Fibroblast of lung (primary cell): ENCODE measurements around the gene DNAJB11. TPM values are rescaled to one million over a fixed set of nuclear protein-coding genes. Genes with fewer than 3 reads are reported as not detected.

ENCODE experiments used
- DNase-seq, 2 donors: peaks; one replicate each; pipeline versions ENCODE4 v3.0.0 to v3.0.0-alpha.2; 2010; ENCODE audit warnings: low read depth in 2 of 2
- H2AFZ ChIP-seq: 2 replicates; pipeline ENCODE4 v1.5.1; 2012; ENCODE audit warnings: low read length, control low read depth, inconsistent platforms
- H3K27ac ChIP-seq: 2 replicates; pipeline ENCODE4 v1.5.1; 2011; ENCODE audit warnings: low read length, control low read depth; ENCODE audit not compliant: insufficient read depth
- H3K27me3 ChIP-seq: 2 replicates; pipeline ENCODE4 v1.5.1; 2011; ENCODE audit warnings: mild to moderate bottlenecking, low read length; ENCODE audit not compliant: control insufficient read depth, insufficient read depth
- H3K36me3 ChIP-seq: 2 replicates; pipeline ENCODE4 v1.5.1; 2011; ENCODE audit warnings: low read length; ENCODE audit not compliant: control insufficient read depth, insufficient read depth
- H3K4me1 ChIP-seq: 2 replicates; pipeline ENCODE4 v1.5.1; 2011; ENCODE audit warnings: low read length; ENCODE audit not compliant: control insufficient read depth, insufficient read depth; ENCODE audit errors: extremely low read depth
- H3K4me2 ChIP-seq: 2 replicates; pipeline ENCODE4 v1.5.1; 2011; ENCODE audit warnings: low read length, control low read depth; ENCODE audit not compliant: insufficient read depth; ENCODE audit errors: extremely low read depth
- H3K4me3 ChIP-seq, 4 experiments: fragments of 200-600 bp in 1 of 4; sonication (generic) in 1 of 4; replicated peaks in 1 of 4; 2 replicates each; pipeline ENCODE4 v1.5.1; 2011 to 2016; ENCODE audit warnings: low read length in 4 of 4, low read depth in 3 of 4, mild to moderate bottlenecking in 3 of 4, control low read depth in 2 of 4, inconsistent platforms in 1 of 4, mixed read lengths in 1 of 4; ENCODE audit not compliant: insufficient read depth in 1 of 4; ENCODE audit errors: control extremely low read depth in 1 of 4
- H3K79me2 ChIP-seq: 2 replicates; pipeline ENCODE4 v1.5.1; 2012; ENCODE audit warnings: mild to moderate bottlenecking, low read length, inconsistent platforms; ENCODE audit not compliant: control insufficient read depth, insufficient read depth
- H3K9ac ChIP-seq: 2 replicates; pipeline ENCODE4 v1.5.1; 2011; ENCODE audit warnings: mild to moderate bottlenecking, low read length, control low read depth; ENCODE audit not compliant: insufficient read depth
- H3K9me3 ChIP-seq: 2 replicates; pipeline ENCODE4 v1.5.1; 2012; ENCODE audit warnings: low read depth, low read length; ENCODE audit not compliant: control insufficient read depth, insufficient read depth
- H4K20me1 ChIP-seq: 2 replicates; pipeline ENCODE4 v1.5.1; 2011; ENCODE audit warnings: low read length; ENCODE audit not compliant: control insufficient read depth, insufficient read depth; ENCODE audit errors: extremely low read depth
- CTCF ChIP-seq, 2 donors: IDR thresholded peaks in 1 of 2; conservative IDR thresholded peaks in 1 of 2; 1 replicate in 1 of 2; 2 replicates in 1 of 2; pipeline ENCODE4 v1.5.1; 2011 to 2012; ENCODE audit warnings: low read length in 2 of 2, control low read depth in 1 of 2, inconsistent platforms in 1 of 2, low read depth in 1 of 2, mild to moderate bottlenecking in 1 of 2
- EZH2 ChIP-seq: IDR thresholded peaks from 2 replicates; pipeline ENCODE4 v1.5.1; 2012; ENCODE audit warnings: low read length, control low read depth, mild to moderate bottlenecking; ENCODE audit errors: missing control alignments
- polyA plus RNA-seq, 2 donors: library from polyadenylated mRNA; depleted of rRNA in 1 of 2; stranded (reverse) in 1 of 2; unstranded in 1 of 2; fragments of >200 nt; gene quantifications; 2 replicates each; pipeline ENCODE4 v1.2.1, GENCODE V29; 2011 to 2012; ENCODE audit warnings: missing spikeins in 1 of 2
- total RNA-seq: library from RNA; depleted of rRNA; stranded (reverse); fragments of >200 nt; gene quantifications from 2 replicates; pipeline ENCODE4 v1.2.1, GENCODE V29; 2014

The DNAJB11 gene
- total and polyA plus RNA-seq, 2 donors (not counting 1 experiment from before 2014, with no cell fraction given), result 37.5 to 59.1 TPM

- Histone ChIP-seq H3K79me2 (peaks cover 16% of the 10 kb centered on the region), H3K27me3 (no peaks in the 10 kb centered on the region), H3K27ac (peak overlapping the region; percentile 96), H2AFZ (peak overlapping the region; percentile 79), H3K4me2 (peak overlapping the region; percentile 77), H3K9me3 (no peaks in the 10 kb centered on the region), H3K4me1 (no peaks in the 10 kb centered on the region), H3K4me3 (peak overlapping the region; percentile 79 to 94 (median 88)), H4K20me1 (no peaks in the 10 kb centered on the region), H3K9ac (peak overlapping the region; percentile 97), H3K36me3 (peaks cover 5% of the 10 kb centered on the region)
- no peak for DNase-seq
- TF ChIP-seq CTCF (conservative IDR thresholded peaks at IDR 0.05 in 1 of 2, IDR thresholded peaks at IDR 0.05 in 1 of 2; ENCODE audit: low read depth in 1 of 2, low read length in 2 of 2), result no peak
- no peak for TF ChIP-seq EZH2
Observed at GRCh38 chr3:186570941-186571643, 572 bp downstream of the DNAJB11 start.

GRCh38 chr3:186571644-186572013, 1.1 kb downstream of the DNAJB11 start:
- Histone ChIP-seq H4K20me1 (no peaks in the 10 kb centered on the region), H3K4me1 (no peaks in the 10 kb centered on the region), H3K27me3 (no peaks in the 10 kb centered on the region), H3K36me3 (peaks cover 5% of the 10 kb centered on the region), H3K4me2 (peak overlapping the region; percentile 77), H2AFZ (no peak overlapping the region), H3K27ac (no peak overlapping the region), H3K4me3 (peak overlapping the region; percentile 79 to 94 (median 88)), H3K9me3 (no peaks in the 10 kb centered on the region), H3K9ac (peak overlapping the region; percentile 97), H3K79me2 (peaks cover 14% of the 10 kb centered on the region)
- no peak for DNase-seq
- TF ChIP-seq EZH2 (no peak), CTCF (conservative IDR thresholded peaks at IDR 0.05 in 1 of 2, IDR thresholded peaks at IDR 0.05 in 1 of 2; ENCODE audit: low read depth in 1 of 2, low read length in 2 of 2) (no peak)

- H3K4me3 ChIP-seq, result no peak overlapping the region
- no peak for DNase-seq
- no peak overlapping the region for H3K4me2 ChIP-seq
- no peaks in the 10 kb centered on the region for H3K9me3 ChIP-seq
- no peak overlapping the region for H2AFZ ChIP-seq
- H4K20me1 ChIP-seq, result no peaks in the 10 kb centered on the region
- no peak overlapping the region for H3K27ac ChIP-seq
- H3K27me3 ChIP-seq, result no peaks in the 10 kb centered on the region
- no peak for TF ChIP-seq EZH2
- no peak for TF ChIP-seq CTCF (conservative IDR thresholded peaks at IDR 0.05 in 1 of 2, IDR thresholded peaks at IDR 0.05 in 1 of 2; ENCODE audit: low read depth in 1 of 2, low read length in 2 of 2)
- H3K36me3 ChIP-seq, result peaks cover 16% of the 10 kb centered on the region
- H3K4me1 ChIP-seq, result no peaks in the 10 kb centered on the region
- no peaks in the 10 kb centered on the region for H3K79me2 ChIP-seq
- H3K9ac ChIP-seq, result no peak overlapping the region
Observed at GRCh38 chr3:186577521-186577920, 7.0 kb downstream of the DNAJB11 start.
